Duodenal mucosa (tissue), 2 donors: ENCODE data around the gene CCDC33.
A peak's percentile ranks its signal among the peaks of the same experiment; 100 is the strongest.
"Not testable (repeated sequence)": the region's sequence is repeated elsewhere in the genome, so short reads cannot be mapped to it uniquely, and the experiment has no call there.

Experiments used
- H3K27ac ChIP-seq: one replicate; pipeline ENCODE4 v1.7.0; 2013; ENCODE audit warnings: low read depth, low read length
- H3K27me3 ChIP-seq, 2 donors: one replicate each; pipeline ENCODE4 v1.7.0; 2013; ENCODE audit warnings: low read length in 2 of 2, control low read depth in 1 of 2; ENCODE audit not compliant: insufficient read depth in 2 of 2, control insufficient read depth in 1 of 2
- H3K36me3 ChIP-seq, 2 donors: one replicate each; pipeline ENCODE4 v1.7.0; 2013; ENCODE audit warnings: low read length in 2 of 2, control low read depth in 1 of 2; ENCODE audit not compliant: insufficient read depth in 2 of 2, control insufficient read depth in 1 of 2
- H3K4me1 ChIP-seq, 2 donors: one replicate each; pipeline ENCODE4 v1.7.0; 2013; ENCODE audit warnings: low read length in 2 of 2, control low read depth in 1 of 2; ENCODE audit not compliant: insufficient read depth in 2 of 2, control insufficient read depth in 1 of 2
- H3K4me3 ChIP-seq, 2 donors: one replicate each; pipeline ENCODE4 v1.7.0; 2013; ENCODE audit warnings: low read length in 2 of 2, low read depth in 1 of 2
- H3K9ac ChIP-seq, 2 donors: one replicate each; pipeline ENCODE4 v1.7.0; 2013; ENCODE audit warnings: low read length in 2 of 2, low read depth in 1 of 2
- H3K9me3 ChIP-seq, 2 donors: one replicate each; pipeline ENCODE4 v1.7.0; 2013; ENCODE audit warnings: low read length in 2 of 2, control low read depth in 1 of 2; ENCODE audit not compliant: control insufficient read depth in 1 of 2

CCDC33 gene

DNA sequence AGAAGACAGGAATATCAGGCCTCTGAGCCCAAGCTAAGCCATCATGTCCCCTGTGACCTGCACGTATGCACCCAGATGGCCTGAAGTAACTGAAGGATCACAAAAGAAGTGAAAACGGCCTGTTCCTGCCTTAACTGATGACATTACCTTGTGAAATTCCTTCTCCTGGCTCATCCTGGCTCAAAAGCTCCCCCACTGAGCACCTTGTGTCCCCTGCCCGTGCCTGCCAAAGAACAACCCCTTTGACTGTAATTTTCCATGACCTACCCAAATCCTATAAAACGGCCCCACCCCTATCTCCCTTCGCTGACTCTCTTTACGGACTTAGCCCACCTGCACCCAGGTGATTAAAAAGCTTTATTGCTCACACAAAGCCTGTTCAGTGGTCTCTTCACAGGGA lies 123.2 kb downstream of the CCDC33 start:
- H3K36me3 ChIP-seq, H3K27me3 ChIP-seq, H3K9me3 ChIP-seq, H3K4me3 ChIP-seq, H3K27ac ChIP-seq, H3K9ac ChIP-seq, H3K4me1 ChIP-seq: not testable (repeated sequence)

DNA sequence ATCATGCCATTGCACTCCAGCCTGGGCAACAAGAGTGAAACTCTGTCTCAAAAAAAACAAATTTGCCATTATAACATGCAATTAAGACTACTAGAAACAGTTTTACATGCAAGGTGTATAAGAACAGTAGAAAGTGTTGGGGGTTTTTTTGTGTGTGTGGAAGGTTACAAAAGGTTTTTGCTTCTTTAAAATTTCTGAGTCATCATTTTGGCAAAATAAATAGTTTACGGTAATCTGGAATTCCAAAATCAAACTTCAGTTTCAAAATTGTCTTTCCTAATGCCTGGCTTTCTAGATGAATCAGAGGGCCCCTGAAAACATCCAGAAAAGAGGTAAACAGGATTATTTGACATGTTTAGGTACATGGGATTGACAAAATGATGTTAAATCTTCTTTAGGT lies 124.7 kb downstream of the CCDC33 start:
- not testable (repeated sequence) for H3K4me3 ChIP-seq, H3K9me3 ChIP-seq, H3K36me3 ChIP-seq, H3K27me3 ChIP-seq, H3K9ac ChIP-seq, H3K27ac ChIP-seq, H3K4me1 ChIP-seq

DNA sequence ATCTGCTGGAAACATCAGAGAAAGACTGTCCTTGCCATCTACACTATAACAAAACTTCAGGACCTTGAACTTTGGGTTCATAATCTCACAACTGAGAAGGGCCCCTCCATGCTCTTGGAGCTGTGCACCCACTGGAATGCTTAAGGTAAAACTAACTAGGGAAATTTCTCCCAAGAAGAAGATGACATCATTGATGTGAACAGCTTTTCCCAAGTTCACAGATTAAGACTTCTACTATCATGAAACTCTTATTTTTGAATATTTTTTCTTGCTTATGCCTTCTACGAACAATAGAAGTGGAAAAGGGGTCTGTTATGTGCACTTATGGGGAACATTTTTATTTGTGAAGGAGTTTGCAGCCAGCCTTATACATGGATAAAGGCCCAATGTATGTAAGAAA lies 126.4 kb downstream of the CCDC33 start:
- no peaks in the 10 kb centered on the region for H3K4me1 ChIP-seq
- H3K9ac ChIP-seq = no peak overlapping the region
- H3K4me3 ChIP-seq = no peak overlapping the region
- H3K9me3 ChIP-seq = no peaks in the 10 kb centered on the region
- no peaks in the 10 kb centered on the region for H3K36me3 ChIP-seq
- no peak overlapping the region for H3K27ac ChIP-seq
- H3K27me3 ChIP-seq = peaks cover 8 to 18% of the 10 kb centered on the region in 2 donors

DNA sequence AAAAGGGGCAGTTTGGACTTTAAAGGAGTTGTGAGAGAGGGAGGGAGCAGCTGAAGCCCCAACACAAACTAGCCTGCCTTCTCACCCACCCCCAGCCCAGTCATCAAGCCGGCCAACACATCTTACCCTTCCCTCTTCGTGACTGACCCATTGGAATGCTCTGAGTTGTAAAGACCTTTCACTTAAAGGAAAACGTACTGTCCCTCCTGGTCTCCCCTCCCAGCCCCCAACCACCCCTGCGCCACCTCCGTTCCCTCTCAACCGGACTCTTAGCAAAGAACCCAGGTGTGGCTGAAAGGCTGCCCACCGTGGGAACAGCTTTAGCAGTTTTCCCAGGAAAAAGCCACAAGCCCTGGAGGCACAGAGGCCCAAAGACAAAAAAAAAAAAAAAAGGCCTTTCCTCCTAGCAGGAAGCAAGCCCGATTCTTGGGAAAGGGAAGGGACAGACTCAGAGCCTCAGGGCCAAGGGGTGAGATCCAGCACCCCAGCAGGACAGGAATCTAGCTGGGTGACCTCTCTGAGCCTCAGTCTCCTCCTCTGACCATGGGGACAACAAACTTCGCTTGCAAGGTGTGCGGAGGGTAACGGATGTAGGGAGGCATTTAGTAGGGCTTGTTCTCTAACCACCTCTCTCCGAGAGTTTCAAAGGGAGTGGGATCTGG lies 128.9 kb downstream of the CCDC33 start:
- Histone ChIP-seq H3K4me1 (no peaks in the 10 kb centered on the region), H3K4me3 (peak overlapping the region; percentile 50 to 68), H3K36me3 (no peaks in the 10 kb centered on the region), H3K9me3 (no peaks in the 10 kb centered on the region), H3K27me3 (peaks cover 11 to 32% of the 10 kb centered on the region in 2 donors), H3K27ac (no peak overlapping the region), H3K9ac (no peak overlapping the region)

DNA sequence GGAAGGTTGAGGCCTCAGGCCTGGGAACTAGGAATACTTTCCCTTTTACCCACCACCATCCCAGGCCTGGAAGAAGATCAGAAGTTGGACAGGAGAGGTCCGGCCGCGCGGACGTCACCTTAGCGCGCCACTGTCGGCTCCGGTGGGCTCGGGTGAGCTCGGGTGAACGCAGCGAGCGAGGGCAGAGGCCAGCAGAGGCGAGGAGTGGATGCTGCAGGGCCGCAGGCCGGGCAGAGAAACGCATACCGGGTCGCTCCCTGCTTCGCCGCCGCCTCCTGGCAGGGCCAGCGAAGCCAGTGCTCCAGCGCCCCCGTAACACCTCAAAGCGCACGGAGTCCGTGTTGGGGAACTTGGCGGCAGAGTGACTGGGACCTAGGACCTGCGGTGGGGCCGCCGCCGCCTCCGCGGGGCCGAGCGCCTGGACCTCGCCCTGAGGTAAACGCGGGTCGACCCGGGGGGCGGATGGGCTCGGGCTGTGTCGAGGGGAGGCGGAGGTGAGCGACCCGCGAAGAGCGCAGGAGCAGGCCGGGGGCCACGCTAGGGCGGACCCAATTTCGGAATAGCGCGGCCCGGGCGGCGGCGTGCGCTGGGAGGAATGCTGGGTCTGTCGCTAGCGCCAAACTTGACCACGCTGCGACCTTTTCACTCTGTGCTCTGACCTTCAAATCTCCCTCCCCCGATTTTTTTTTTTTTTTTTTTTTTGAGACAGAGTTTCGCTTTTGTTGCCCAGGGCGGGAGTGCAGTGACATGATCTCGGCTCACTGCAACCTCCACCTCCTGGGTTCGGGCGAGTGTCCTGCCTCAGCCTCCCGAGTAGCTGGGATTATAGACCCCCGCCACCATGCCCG lies 129.7 kb downstream of the CCDC33 start:
- Histone ChIP-seq H3K4me3 (peak overlapping the region; percentile 50 to 68), H3K9me3 (no peaks in the 10 kb centered on the region), H3K4me1 (no peaks in the 10 kb centered on the region), H3K27ac (no peak overlapping the region), H3K27me3 (peaks cover 11 to 32% of the 10 kb centered on the region in 2 donors), H3K36me3 (no peaks in the 10 kb centered on the region), H3K9ac (no peak overlapping the region)

DNA sequence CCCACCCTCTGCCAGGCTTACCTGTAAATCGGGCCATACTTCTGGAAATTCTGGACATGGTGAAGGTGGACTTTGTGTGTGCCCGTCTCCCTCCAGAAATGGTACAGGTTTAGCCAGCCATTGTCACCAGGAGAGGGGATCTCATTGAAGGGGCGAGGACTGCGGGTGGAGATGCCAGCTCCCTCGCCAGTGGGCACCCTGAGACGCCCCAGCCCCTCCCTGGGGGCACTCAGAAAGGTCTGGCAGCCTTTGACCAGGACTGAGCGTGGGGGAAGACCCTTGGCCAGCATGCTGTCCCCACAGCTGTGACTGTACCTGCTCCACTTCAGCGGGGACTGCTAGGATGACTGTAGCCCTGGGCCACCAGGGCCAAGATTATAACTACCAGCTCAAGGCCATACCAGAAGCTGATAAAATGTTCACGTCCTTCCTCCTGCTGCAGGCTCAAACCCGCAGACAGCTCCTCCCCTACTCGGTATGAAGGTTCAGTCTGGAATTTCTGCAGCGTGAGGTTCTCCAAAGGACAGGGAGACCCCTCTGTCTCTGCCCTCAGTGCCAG lies 131.2 kb downstream of the CCDC33 start, which contains the start of gene CYP11A1:
Gene CYP11A1 (minus strand): TSS at position 351 of the 559 bp plus-strand sequence. CDS start 61 bp downstream, at position 290.
- no peaks in the 10 kb centered on the region for H3K9me3 ChIP-seq
- H3K27me3 ChIP-seq = peaks cover 11 to 32% of the 10 kb centered on the region in 2 donors
- no peaks in the 10 kb centered on the region for H3K36me3 ChIP-seq
- H3K4me1 ChIP-seq = no peaks in the 10 kb centered on the region
- no peak within 1 kb of the TSS for H3K27ac ChIP-seq
- H3K9ac ChIP-seq = no peak within 1 kb of the TSS
- no peak within 1 kb of the TSS for H3K4me3 ChIP-seq

DNA sequence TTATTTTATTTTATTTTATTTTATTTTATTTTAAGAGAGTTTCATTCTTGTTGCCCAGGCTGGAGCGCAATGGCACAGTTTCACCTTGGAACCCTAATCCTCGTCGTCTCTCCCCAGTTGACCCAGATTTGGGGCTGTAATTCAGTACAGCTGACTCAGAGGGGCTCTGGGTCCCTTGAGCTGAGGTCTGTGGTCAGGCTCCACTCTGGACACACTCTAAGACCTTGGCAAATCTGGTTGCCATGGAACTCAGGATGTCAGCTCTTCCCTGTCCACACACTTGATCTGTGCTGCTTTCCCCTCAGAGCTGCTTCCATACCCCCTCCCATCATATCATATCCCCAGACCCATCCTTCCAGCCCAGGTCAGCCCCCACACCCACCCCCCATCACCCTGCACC lies 132.0 kb downstream of the CCDC33 start:
- peaks cover 11 to 32% of the 10 kb centered on the region in 2 donors for H3K27me3 ChIP-seq
- H3K4me3 ChIP-seq = no peak overlapping the region
- no peak overlapping the region for H3K27ac ChIP-seq

DNA sequence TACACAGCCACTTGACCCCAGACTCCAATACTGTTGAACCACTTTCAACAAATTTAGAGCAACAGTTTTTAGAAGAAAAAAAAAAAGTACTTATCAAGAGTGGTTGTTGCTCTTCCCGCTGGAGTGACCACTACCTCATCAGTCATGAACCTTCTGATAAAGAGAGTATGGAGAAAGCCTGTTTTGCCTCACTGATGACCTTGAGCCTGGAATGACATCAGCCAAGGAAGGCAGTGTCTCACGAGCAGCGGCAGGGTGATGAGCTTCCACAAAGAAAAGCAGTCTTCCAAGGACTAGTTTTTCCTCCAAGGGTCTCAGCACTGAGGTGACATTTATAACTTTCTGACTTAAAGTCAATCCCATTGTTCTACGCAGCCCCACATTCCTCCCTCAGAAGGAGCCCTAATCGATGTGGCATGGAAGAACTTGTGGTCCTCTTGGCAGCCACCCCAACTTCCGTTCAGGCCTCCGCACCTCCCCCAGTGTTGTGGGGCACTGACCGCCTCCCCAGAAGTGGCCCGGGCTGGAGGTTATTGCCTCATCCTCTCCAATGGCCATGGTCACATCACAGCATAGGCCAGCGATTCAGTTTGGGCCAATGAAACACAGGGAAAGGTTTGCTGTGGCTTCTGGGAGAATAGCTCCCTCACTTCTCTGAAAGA lies 133.1 kb downstream of the CCDC33 start:
- no peaks in the 10 kb centered on the region for H3K9me3 ChIP-seq
- no peak overlapping the region for H3K27ac ChIP-seq
- no peak overlapping the region for H3K4me3 ChIP-seq
- no peak overlapping the region for H3K9ac ChIP-seq
- peaks cover 11 to 32% of the 10 kb centered on the region in 2 donors for H3K27me3 ChIP-seq
- no peaks in the 10 kb centered on the region for H3K36me3 ChIP-seq
- H3K4me1 ChIP-seq = peaks cover 0 to 11% of the 10 kb centered on the region in 2 donors

More for the DNA sequence above, 132.0 kb downstream of the CCDC33 start:
- peaks cover 0 to under 1% of the 10 kb centered on the region in 2 donors for H3K4me1 ChIP-seq
- no peaks in the 10 kb centered on the region for H3K36me3 ChIP-seq
- H3K9ac ChIP-seq = no peak overlapping the region
- H3K9me3 ChIP-seq = no peaks in the 10 kb centered on the region

DNA sequence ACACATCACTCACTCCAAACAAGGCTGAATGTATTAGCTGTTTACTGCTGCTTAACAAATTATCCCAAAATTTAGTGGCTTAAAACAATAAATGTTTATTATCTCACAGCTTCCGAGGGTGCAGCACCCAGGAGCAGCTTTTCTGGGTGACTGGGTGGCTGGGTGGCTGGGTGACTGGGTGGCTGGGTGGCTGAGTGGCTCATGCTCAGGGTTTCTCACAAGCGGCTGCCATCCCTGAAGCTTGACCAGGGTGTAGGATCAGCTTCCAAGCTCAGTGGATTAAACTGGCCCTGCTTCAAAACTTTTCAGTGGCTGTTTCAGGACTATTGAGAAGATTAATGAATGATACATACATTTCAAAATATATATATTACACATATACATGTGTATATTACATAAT lies 133.6 kb downstream of the CCDC33 start:
- no peak overlapping the region for H3K9ac ChIP-seq
- H3K27me3 ChIP-seq = peaks cover 11 to 32% of the 10 kb centered on the region in 2 donors
- no peaks in the 10 kb centered on the region for H3K36me3 ChIP-seq
- H3K27ac ChIP-seq = no peak overlapping the region
- no peak overlapping the region for H3K4me3 ChIP-seq
- no peaks in the 10 kb centered on the region for H3K9me3 ChIP-seq
- H3K4me1 ChIP-seq = peaks cover 5 to 16% of the 10 kb centered on the region in 2 donors

DNA sequence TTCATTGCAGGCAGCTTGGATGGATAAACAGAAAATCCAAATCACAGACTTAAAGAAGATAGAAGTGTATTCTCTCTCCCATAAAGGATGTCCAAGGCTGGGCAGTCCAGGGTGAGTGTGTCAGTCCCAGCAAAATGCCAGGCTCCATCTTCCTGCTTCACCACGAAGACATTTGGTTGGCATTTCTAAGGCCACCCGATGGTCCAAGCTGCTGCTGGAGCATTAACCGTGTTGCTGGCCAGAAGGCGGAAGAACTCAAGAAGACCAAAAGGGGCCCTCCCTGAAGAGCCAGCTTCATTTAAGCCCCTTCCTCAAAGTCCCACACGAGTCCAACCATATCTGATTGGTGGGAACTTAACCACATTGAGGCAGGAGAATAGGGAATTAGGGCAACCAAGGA lies 134.3 kb downstream of the CCDC33 start:
- H3K9ac ChIP-seq = no peak overlapping the region
- no peak overlapping the region for H3K4me3 ChIP-seq
- H3K27me3 ChIP-seq = peaks cover 11 to 25% of the 10 kb centered on the region in 2 donors
- H3K4me1 ChIP-seq = peaks cover 8 to 20% of the 10 kb centered on the region in 2 donors
- no peaks in the 10 kb centered on the region for H3K9me3 ChIP-seq
- no peak overlapping the region for H3K27ac ChIP-seq
- no peaks in the 10 kb centered on the region for H3K36me3 ChIP-seq
